A549 (cell line): Measurements from ENCODE around the gene TSTD2. TPM values are rescaled to one million over a fixed set of nuclear protein-coding genes. Genes with fewer than 3 reads are reported as not detected.

Experiments used
- ATAC-seq, 2 experiments: fragments of 200-7000 bp in 1 of 2; fragments of >200 bp in 1 of 2; cut with Nextera tagmentation in 1 of 2; cut with Tn5 transposase in 1 of 2; 3 replicates each; pipeline versions ENCODE4 v1.8.0 to v1.9.1; 2018 to 2020; ENCODE audit warnings: mild to moderate bottlenecking in 1 of 2, moderate library complexity in 1 of 2
- CTCF ChIA-PET: fragments of 300-600 bp; sonication (Branson Sonifier 250); formaldehyde crosslinking; extraction: SDS; loops from one replicate; lab custom pipeline; 2021; ENCODE audit warnings: antibody characterized with exemption, inconsistent platforms; lab: Yijun Ruan, JAX
- POLR2A ChIA-PET: fragments of 350-600 bp; formaldehyde crosslinking; extraction: SDS; loops from one replicate; lab custom pipeline; 2021; ENCODE audit warnings: antibody characterized with exemption, inconsistent platforms; lab: Yijun Ruan, JAX
- DNase-seq, 2 experiments: peaks; one replicate each; pipeline versions ENCODE4 v3.0.0 to v3.0.0-alpha.2; 2011 to 2016; ENCODE audit warnings: low read depth in 1 of 2, low spot score in 1 of 2
- FAIRE-seq: peaks from 2 replicates; lab custom pipeline; 2011; peaks lifted over from hg19 to GRCh38; lab: Jason Lieb, UNC
- H3K27ac ChIP-seq, 2 experiments: fragments of >200 bp; sonication (Bioruptor Twin); formaldehyde crosslinking; 3 replicates each; pipeline ENCODE4 v1.5.1; 2016 to 2017
- H3K4me1 ChIP-seq: fragments of >200 bp; sonication (Bioruptor Twin); formaldehyde crosslinking; 3 replicates; pipeline ENCODE4 v1.6.1; 2016
- H3K4me2 ChIP-seq: fragments of >200 bp; sonication (Bioruptor Twin); formaldehyde crosslinking; 3 replicates; pipeline ENCODE4 v1.6.1; 2016
- H3K4me3 ChIP-seq: fragments of >200 bp; sonication (Bioruptor Twin); formaldehyde crosslinking; 3 replicates; pipeline ENCODE4 v1.5.1; 2016
- H3K9me3 ChIP-seq: fragments of >200 bp; sonication (Bioruptor Twin); formaldehyde crosslinking; 3 replicates; pipeline ENCODE4 v1.6.1; 2016
- CEBPB ChIP-seq, 2 experiments: fragments of >200 bp in 1 of 2; sonication (Bioruptor Twin) in 1 of 2; formaldehyde crosslinking in 1 of 2; IDR thresholded peaks; 2 replicates each; pipeline ENCODE4 v1.6.1; 2012 to 2016
- CHD4 ChIP-seq: fragments of 200-600 bp; sonication (generic); IDR thresholded peaks from 2 replicates; pipeline ENCODE4 v1.6.1; 2016; ENCODE audit warnings: antibody characterized with exemption, mild to moderate bottlenecking, borderline replicate concordance
- CTCF ChIP-seq: fragments of >200 bp; sonication (Bioruptor Twin); formaldehyde crosslinking; IDR thresholded peaks from 3 replicates; pipeline ENCODE4 v1.5.1; 2016
- EHF ChIP-seq: fragments of 250-450 bp; sonication (Bioruptor Pico); IDR thresholded peaks from 2 replicates; pipeline ENCODE4 v1.5.0; 2020; ENCODE audit warnings: mild to moderate bottlenecking
- FOXS1 ChIP-seq: fragments of 250-450 bp; sonication (Bioruptor Pico); IDR thresholded peaks from 2 replicates; pipeline ENCODE4 v1.5.0; 2020; ENCODE audit warnings: mild to moderate bottlenecking, moderate library complexity
- GATA3 ChIP-seq: IDR thresholded peaks from 2 replicates; pipeline ENCODE4 v1.6.1; 2012; ENCODE audit warnings: borderline replicate concordance
- HOXA7 ChIP-seq: fragments of 250-450 bp; sonication (Bioruptor Pico); IDR thresholded peaks from 2 replicates; pipeline ENCODE4 v1.5.0; 2020; ENCODE audit warnings: mild to moderate bottlenecking, moderate library complexity
- HOXB13 ChIP-seq: fragments of 250-450 bp; sonication (Bioruptor Pico); IDR thresholded peaks from 2 replicates; pipeline ENCODE4 v1.5.0; 2020; ENCODE audit warnings: low read depth, mild to moderate bottlenecking, moderate library complexity
- KDM1A ChIP-seq: fragments of 200-600 bp; sonication (generic); IDR thresholded peaks from 2 replicates; pipeline ENCODE4 v1.6.1; 2016; ENCODE audit warnings: low read depth, mild to moderate bottlenecking
- POLR2AphosphoS2 ChIP-seq: conservative IDR thresholded peaks from 2 replicates; pipeline ENCODE4 v1.6.1; 2012; ENCODE audit warnings: low read length, improper control_type of control experiment, inconsistent platforms
- RAD21 ChIP-seq, 2 experiments: fragments of >200 bp in 1 of 2; sonication (Bioruptor Twin) in 1 of 2; formaldehyde crosslinking in 1 of 2; IDR thresholded peaks in 1 of 2; conservative IDR thresholded peaks in 1 of 2; 2 replicates in 1 of 2; 3 replicates in 1 of 2; pipeline ENCODE4 v1.6.1; 2012 to 2018; ENCODE audit warnings: inconsistent platforms in 1 of 2
- RCOR1 ChIP-seq: fragments of 150-350 bp; IDR thresholded peaks from 2 replicates; pipeline ENCODE4 v1.6.1; 2014; ENCODE audit warnings: antibody characterized with exemption, low read length, low read depth
- SMC3 ChIP-seq: fragments of >200 bp; sonication (Bioruptor Twin); formaldehyde crosslinking; IDR thresholded peaks from 3 replicates; pipeline ENCODE4 v1.6.1; 2018; ENCODE audit warnings: inconsistent platforms
- USF2 ChIP-seq: fragments of 450-650 bp; IDR thresholded peaks from 2 replicates; pipeline ENCODE4 v1.6.1; 2014; ENCODE audit warnings: antibody characterized with exemption
- ZC3H11A ChIP-seq: fragments of 450-650 bp; IDR thresholded peaks from 2 replicates; pipeline ENCODE4 v1.6.1; 2014; ENCODE audit warnings: antibody characterized with exemption, mild to moderate bottlenecking
- WGBS: methylation state at CpG from one replicate; pipeline ENCODE4 v1.1.6; 2017; ENCODE audit errors: missing lambda C conversion rate; 5-methylcytosine and 5-hydroxymethylcytosine counted together
- polyA plus RNA-seq, 4 experiments: library from polyadenylated mRNA; depleted of rRNA in 3 of 4; stranded (reverse); fragments of >200 nt; fragmentation: RNase III in 1 of 4; extraction: RNeasy Plus Mini Kit Qiagen cat#74134 plus additional on column Dnase treatment in 1 of 4; gene quantifications; 2 replicates in 3 of 4; 3 replicates in 1 of 4; pipeline ENCODE4 v1.2.3, GENCODE V29; 2011 to 2017
- TF ChIP-seq, protein P1 (sequence below): fragments of >200 bp; sonication (Bioruptor Twin); formaldehyde crosslinking; IDR thresholded peaks from 2 replicates; pipeline ENCODE4 v1.6.1; 2016
- TF ChIP-seq, protein P2 (sequence below): IDR thresholded peaks from 2 replicates; pipeline ENCODE4 v1.6.1; 2012; ENCODE audit warnings: low read depth, borderline replicate concordance

The TSTD2 gene
- polyA plus RNA-seq, 2 of the 4 experiments (the other 2 are of a cell fraction) = 11.4 to 37.4 TPM

- Histone ChIP-seq H3K4me2 (no peak overlapping the region), H3K4me1 (no peaks in the 10 kb centered on the region), H3K27ac (no peak overlapping the region), H3K9me3 (no peaks in the 10 kb centered on the region), H3K4me3 (no peak overlapping the region)
- ChIA-PET CTCF (interaction anchor here (1.2 kb wide), 1 partner anchor 69 kb away, joined by 3 read pairs; no protein-coding TSS in a partner anchor), POLR2A (no interaction called here)
- TF ChIP-seq GATA3 (no peak), RCOR1 (no peak), HOXB13 (no peak), HOXA7 (CRISPR knock-in tag) (no peak), EHF (CRISPR knock-in tag) (no peak)
- TF ChIP-seq, protein P1, sequence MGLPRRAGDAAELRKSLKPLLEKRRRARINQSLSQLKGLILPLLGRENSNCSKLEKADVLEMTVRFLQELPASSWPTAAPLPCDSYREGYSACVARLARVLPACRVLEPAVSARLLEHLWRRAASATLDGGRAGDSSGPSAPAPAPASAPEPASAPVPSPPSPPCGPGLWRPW = no peak
- TF ChIP-seq, protein P2, sequence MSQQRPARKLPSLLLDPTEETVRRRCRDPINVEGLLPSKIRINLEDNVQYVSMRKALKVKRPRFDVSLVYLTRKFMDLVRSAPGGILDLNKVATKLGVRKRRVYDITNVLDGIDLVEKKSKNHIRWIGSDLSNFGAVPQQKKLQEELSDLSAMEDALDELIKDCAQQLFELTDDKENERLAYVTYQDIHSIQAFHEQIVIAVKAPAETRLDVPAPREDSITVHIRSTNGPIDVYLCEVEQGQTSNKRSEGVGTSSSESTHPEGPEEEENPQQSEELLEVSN = no peak
- DNase-seq (no peak), ATAC-seq (no peak), FAIRE-seq (no peak)
- WGBS = 94% methylated on average over 5 of the region's 5 CpGs
Measured at GRCh38 chr9:97666907-97667686, 33.9 kb upstream of the TSTD2 start.

DNA sequence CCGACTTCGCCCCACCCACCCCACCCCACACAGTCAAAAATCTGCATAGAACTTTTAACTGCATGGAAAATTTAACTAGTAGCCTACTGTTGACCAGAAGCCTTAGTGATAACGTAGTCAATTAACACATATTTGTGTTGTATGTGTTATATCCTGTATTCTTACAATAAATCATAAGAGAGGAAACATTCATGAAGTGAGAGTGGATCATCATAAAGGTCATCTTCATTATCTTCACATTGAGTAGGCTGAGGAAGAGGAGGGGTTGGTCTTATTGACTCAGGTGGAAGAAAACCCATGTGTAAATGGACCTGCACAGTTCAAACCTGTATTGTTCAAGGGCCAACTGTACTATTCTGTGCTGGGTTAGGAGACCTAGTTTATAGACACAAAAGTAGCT is 32.6 kb upstream of the TSTD2 start:
- FAIRE-seq (no peak), DNase-seq (no peak), ATAC-seq (no peak)
- Histone ChIP-seq H3K4me3 (no peak overlapping the region), H3K27ac (no peak overlapping the region), H3K9me3 (no peaks in the 10 kb centered on the region), H3K4me1 (no peaks in the 10 kb centered on the region), H3K4me2 (no peak overlapping the region)
- CTCF ChIA-PET = interaction anchor here (1.2 kb wide), 1 partner anchor 14 kb away, joined by 4 read pairs; no protein-coding TSS in a partner anchor
- POLR2A ChIA-PET = no interaction called here
- WGBS = 92% methylated on average over 3 of the region's 3 CpGs
- TF ChIP-seq, protein P1 = no peak
- TF ChIP-seq POLR2AphosphoS2 = no peak
- TF ChIP-seq FOXS1 (CRISPR knock-in tag) = no peak
- TF ChIP-seq USF2 = no peak
- TF ChIP-seq CHD4 = no peak
- TF ChIP-seq ZC3H11A = no peak
- no peak for TF ChIP-seq SMC3
- no peak for TF ChIP-seq RAD21 (conservative IDR thresholded peaks at IDR 0.05 in 1 of 2, IDR thresholded peaks at IDR 0.05 in 1 of 2)

- Histone ChIP-seq H3K27ac (no peak overlapping the region), H3K4me1 (no peaks in the 10 kb centered on the region), H3K4me3 (no peak overlapping the region), H3K4me2 (no peak overlapping the region), H3K9me3 (no peaks in the 10 kb centered on the region)
- ChIA-PET CTCF (interaction anchor here (1.3 to 1.4 kb wide), 2 partner anchors 18 to 42 kb away, joined by 3 to 4 read pairs; no protein-coding TSS in a partner anchor), POLR2A (interaction anchor here (0.6 to 0.7 kb wide), 2 partner anchors 27 to 44 kb away, joined by 3 to 4 read pairs; partner anchors contain the start of genes NCBP1 and TSTD2)
- no peak for FAIRE-seq
- TF ChIP-seq KDM1A (no peak), CTCF (no peak), CEBPB (IDR thresholded peaks at IDR 0.05) (no peak)
- no peak for ATAC-seq
- DNase-seq = no peak
- WGBS = 85% methylated on average over 2 of the region's 2 CpGs
Measured at GRCh38 chr9:97660847-97661246, 27.7 kb upstream of the TSTD2 start.
